Ovary (tissue), 3 donors: ENCODE results near the gene RAG1.

Experiments used
- CTCF ChIP-seq, 3 donors: fragments of 450-650 bp in 2 of 3; fragments of 200-600 bp in 1 of 3; IDR thresholded peaks; one replicate each; pipeline versions ENCODE4 v1.5.1 to v1.8.0; 2016 to 2022; ENCODE audit warnings: antibody characterized with exemption in 3 of 3, mild to moderate bottlenecking in 1 of 3
- POLR2A ChIP-seq: fragments of 450-650 bp; IDR thresholded peaks from one replicate; pipeline ENCODE4 v1.6.1; 2017; ENCODE audit warnings: antibody characterized with exemption, mild to moderate bottlenecking, moderate library complexity
- donor health status: DM: no; HTN: no; CAD: no.

- TF ChIP-seq CTCF (IDR thresholded peaks at IDR 0.05) (no peak), POLR2A (no peak)
These were observed 15.9 kb downstream of the RAG1 start for GRCh38 chr11:36583667-36584066.
